Neural cell (in vitro differentiated cells): ENCODE results near the gene SYT13. TPM values are rescaled to one million over a fixed set of nuclear protein-coding genes. Genes with fewer than 3 reads are reported as not detected.

Experiments used
- H2AFZ ChIP-seq: fragments of 200-600, 300-800 bp; sonication (generic), shearing (Covaris generic); 2 replicates; pipeline ENCODE4 v1.6.0; 2014; ENCODE audit warnings: low read depth, mild to moderate bottlenecking, antibody characterized with exemption, low read length, moderate library complexity
- H3F3A ChIP-seq: fragments of 200-600 bp; shearing (Covaris generic); 2 replicates; pipeline ENCODE4 v1.6.1; 2016; ENCODE audit warnings: mild to moderate bottlenecking, moderate library complexity, mixed read lengths, antibody characterized with exemption, low read length; ENCODE audit not compliant: insufficient read depth, poor library complexity, severe bottlenecking
- H3K27ac ChIP-seq: fragments of 200-600, 300-800 bp; sonication (generic), shearing (Covaris generic); 2 replicates; pipeline ENCODE4 v1.5.1; 2014; ENCODE audit warnings: mild to moderate bottlenecking, low read length, moderate library complexity
- H3K27me3 ChIP-seq: fragments of 300-800, 200-600 bp; sonication (generic), shearing (Covaris generic); 2 replicates; pipeline ENCODE4 v1.6.0; 2014; ENCODE audit warnings: mild to moderate bottlenecking, low read depth, low read length, moderate library complexity; ENCODE audit not compliant: insufficient read depth
- H3K36me3 ChIP-seq: fragments of 300-800, 200-600 bp; sonication (generic), shearing (Covaris generic); 2 replicates; pipeline ENCODE4 v1.5.1; 2014; ENCODE audit warnings: mild to moderate bottlenecking, antibody characterized with exemption, low read length, moderate library complexity; ENCODE audit not compliant: insufficient read depth
- H3K4me2 ChIP-seq: fragments of 300-800, 200-600 bp; sonication (generic), shearing (Covaris generic); 2 replicates; pipeline ENCODE4 v1.6.0; 2014; ENCODE audit warnings: mild to moderate bottlenecking, low read length
- H3K4me3 ChIP-seq: fragments of 300-800, 200-600 bp; sonication (generic), shearing (Covaris generic); 2 replicates; pipeline ENCODE4 v1.5.1; 2014; ENCODE audit warnings: mild to moderate bottlenecking, low read length, moderate library complexity
- H3K79me2 ChIP-seq: fragments of 200-600 bp; shearing (Covaris generic); replicated peaks from 2 replicates; pipeline ENCODE4 v1.6.0; 2014; ENCODE audit warnings: mild to moderate bottlenecking, low read length, moderate library complexity; ENCODE audit not compliant: insufficient read depth
- H3K9ac ChIP-seq: fragments of 300-800, 200-600 bp; sonication (generic), shearing (Covaris generic); 2 replicates; pipeline ENCODE4 v1.6.1; 2016; ENCODE audit warnings: mild to moderate bottlenecking, low read length, mixed read lengths
- H3K9me2 ChIP-seq: fragments of 200-600 bp; shearing (Covaris generic); 2 replicates; pipeline ENCODE4 v1.6.1; 2016; ENCODE audit warnings: mild to moderate bottlenecking, low read length, mixed read lengths; ENCODE audit not compliant: insufficient read depth
- H3K9me3 ChIP-seq: fragments of 200-600, 300-800 bp; sonication (generic), shearing (Covaris generic); 2 replicates; pipeline ENCODE4 v1.6.1; 2016; ENCODE audit warnings: mild to moderate bottlenecking, mixed run types, low read length, moderate library complexity, mixed read lengths
- H4K20me1 ChIP-seq: fragments of 200-600 bp; shearing (Covaris generic); 2 replicates; pipeline ENCODE4 v1.6.1; 2016; ENCODE audit warnings: mild to moderate bottlenecking, mixed run types; ENCODE audit not compliant: insufficient read depth
- CTCF ChIP-seq: fragments of 450-650 bp; IDR thresholded peaks from 2 replicates; pipeline ENCODE4 v1.5.1; 2014; ENCODE audit warnings: antibody characterized with exemption, mild to moderate bottlenecking, moderate library complexity; ENCODE audit not compliant: poor library complexity, severe bottlenecking
- EP300 ChIP-seq: fragments of 450-650 bp; conservative IDR thresholded peaks from 2 replicates; pipeline ENCODE4 v1.6.1; 2014; ENCODE audit warnings: antibody characterized with exemption, mild to moderate bottlenecking, moderate library complexity; ENCODE audit not compliant: poor library complexity, severe bottlenecking
- EZH2 ChIP-seq: fragments of 200-600, 300-800 bp; shearing (Covaris generic), sonication (generic); IDR thresholded peaks from 2 replicates; pipeline ENCODE4 v1.6.1; 2014; ENCODE audit warnings: antibody characterized with exemption, low read length, borderline replicate concordance, mild to moderate bottlenecking; ENCODE audit not compliant: insufficient read depth, poor library complexity, severe bottlenecking
- MXI1 ChIP-seq: fragments of 450-650 bp; conservative IDR thresholded peaks from 2 replicates; pipeline ENCODE4 v1.6.1; 2014; ENCODE audit warnings: antibody characterized with exemption, mild to moderate bottlenecking; ENCODE audit not compliant: poor library complexity, severe bottlenecking
- POLR2AphosphoS5 ChIP-seq: IDR thresholded peaks from 2 replicates; pipeline ENCODE4 v1.6.1; 2012
- RAD21 ChIP-seq: fragments of 450-650 bp; conservative IDR thresholded peaks from 2 replicates; pipeline ENCODE4 v1.6.1; 2014; ENCODE audit warnings: antibody characterized with exemption, mild to moderate bottlenecking, moderate library complexity
- SMC3 ChIP-seq: fragments of 450-650 bp; conservative IDR thresholded peaks from 2 replicates; pipeline ENCODE4 v1.6.1; 2014; ENCODE audit warnings: antibody characterized with exemption, mild to moderate bottlenecking, moderate library complexity; ENCODE audit not compliant: poor library complexity
- TAF1 ChIP-seq: IDR thresholded peaks from 2 replicates; pipeline ENCODE4 v1.6.1; 2012; ENCODE audit warnings: low read depth
- polyA plus RNA-seq: library from polyadenylated mRNA; depleted of rRNA; stranded (reverse); fragments of >200 nt; gene quantifications from 2 replicates; pipeline ENCODE4 v1.2.3, GENCODE V29; 2014
- TF ChIP-seq, protein P1 (sequence below): IDR thresholded peaks from 2 replicates; pipeline ENCODE4 v1.6.1; 2012; ENCODE audit warnings: borderline replicate concordance

SYT13 gene
- polyA plus RNA-seq, 1 donor from 2014 or later = 60.8 TPM

GRCh38 chr11:45303316-45303715 is 17.2 kb upstream of the SYT13 start:
- Histone ChIP-seq H3K9ac (no peak overlapping the region), H4K20me1 (no peaks in the 10 kb centered on the region), H3K4me2 (no peak overlapping the region), H3K9me2 (no peaks in the 10 kb centered on the region), H3K4me3 (no peak overlapping the region), H2AFZ (no peak overlapping the region), H3K36me3 (no peaks in the 10 kb centered on the region), H3K9me3 (no peaks in the 10 kb centered on the region), H3K79me2 (no peaks in the 10 kb centered on the region), H3F3A (no peaks in the 10 kb centered on the region), H3K27me3 (no peaks in the 10 kb centered on the region), H3K27ac (no peak overlapping the region)
- TF ChIP-seq POLR2AphosphoS5 (no peak), EZH2 (no peak), SMC3 (no peak), MXI1 (no peak), EP300 (no peak), CTCF (no peak), RAD21 (no peak), TAF1 (no peak)
- TF ChIP-seq, protein P1, sequence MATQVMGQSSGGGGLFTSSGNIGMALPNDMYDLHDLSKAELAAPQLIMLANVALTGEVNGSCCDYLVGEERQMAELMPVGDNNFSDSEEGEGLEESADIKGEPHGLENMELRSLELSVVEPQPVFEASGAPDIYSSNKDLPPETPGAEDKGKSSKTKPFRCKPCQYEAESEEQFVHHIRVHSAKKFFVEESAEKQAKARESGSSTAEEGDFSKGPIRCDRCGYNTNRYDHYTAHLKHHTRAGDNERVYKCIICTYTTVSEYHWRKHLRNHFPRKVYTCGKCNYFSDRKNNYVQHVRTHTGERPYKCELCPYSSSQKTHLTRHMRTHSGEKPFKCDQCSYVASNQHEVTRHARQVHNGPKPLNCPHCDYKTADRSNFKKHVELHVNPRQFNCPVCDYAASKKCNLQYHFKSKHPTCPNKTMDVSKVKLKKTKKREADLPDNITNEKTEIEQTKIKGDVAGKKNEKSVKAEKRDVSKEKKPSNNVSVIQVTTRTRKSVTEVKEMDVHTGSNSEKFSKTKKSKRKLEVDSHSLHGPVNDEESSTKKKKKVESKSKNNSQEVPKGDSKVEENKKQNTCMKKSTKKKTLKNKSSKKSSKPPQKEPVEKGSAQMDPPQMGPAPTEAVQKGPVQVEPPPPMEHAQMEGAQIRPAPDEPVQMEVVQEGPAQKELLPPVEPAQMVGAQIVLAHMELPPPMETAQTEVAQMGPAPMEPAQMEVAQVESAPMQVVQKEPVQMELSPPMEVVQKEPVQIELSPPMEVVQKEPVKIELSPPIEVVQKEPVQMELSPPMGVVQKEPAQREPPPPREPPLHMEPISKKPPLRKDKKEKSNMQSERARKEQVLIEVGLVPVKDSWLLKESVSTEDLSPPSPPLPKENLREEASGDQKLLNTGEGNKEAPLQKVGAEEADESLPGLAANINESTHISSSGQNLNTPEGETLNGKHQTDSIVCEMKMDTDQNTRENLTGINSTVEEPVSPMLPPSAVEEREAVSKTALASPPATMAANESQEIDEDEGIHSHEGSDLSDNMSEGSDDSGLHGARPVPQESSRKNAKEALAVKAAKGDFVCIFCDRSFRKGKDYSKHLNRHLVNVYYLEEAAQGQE = no peak

- no peak overlapping the region for H3K27ac ChIP-seq
- no peaks in the 10 kb centered on the region for H3K79me2 ChIP-seq
- H3K36me3 ChIP-seq = no peaks in the 10 kb centered on the region
- no peaks in the 10 kb centered on the region for H3F3A ChIP-seq
- no peaks in the 10 kb centered on the region for H3K9me3 ChIP-seq
- H3K4me2 ChIP-seq = no peak overlapping the region
- H3K9me2 ChIP-seq = no peaks in the 10 kb centered on the region
- TF ChIP-seq, protein P1 = no peak
- no peak for TF ChIP-seq POLR2AphosphoS5
- TF ChIP-seq TAF1 = no peak
- TF ChIP-seq RAD21 = no peak
- TF ChIP-seq SMC3 = no peak
- no peak for TF ChIP-seq EP300
- no peaks in the 10 kb centered on the region for H4K20me1 ChIP-seq
- H2AFZ ChIP-seq = no peak overlapping the region
- H3K27me3 ChIP-seq = no peaks in the 10 kb centered on the region
- H3K4me3 ChIP-seq = no peak overlapping the region
- H3K9ac ChIP-seq = no peak overlapping the region
Observed at GRCh38 chr11:45301537-45302246, 15.6 kb upstream of the SYT13 start.
